ENCODE measurements around the gene PLEKHA6.

Gene PLEKHA6

GRCh38 chr1:204205486-204205885, 154.2 kb downstream of the PLEKHA6 start:
- TF ChIP-seq SPI1 (IDR thresholded peaks at IDR 0.05; ENCODE audit: borderline replicate concordance, low read depth) (no peak), CTCF (IDR thresholded peaks at IDR 0.05; ENCODE audit: insufficient read depth, low read length) (no peak), POLR2AphosphoS5 (IDR thresholded peaks at IDR 0.05; ENCODE audit: low read depth) (no peak), GABPA (IDR thresholded peaks at IDR 0.05; ENCODE audit: low read depth) (no peak), REST (IDR thresholded peaks at IDR 0.05; ENCODE audit: insufficient replicate concordance, low read depth) (no peak)
- Histone ChIP-seq H3K27ac (replicated peaks) (no peak overlapping the region), H3K27me3 (ENCODE audit: insufficient read depth, poor library complexity, severe bottlenecking) (peaks cover 25% of the 10 kb centered on the region), H3K4me3 (replicated peaks; ENCODE audit: insufficient read depth, low read length) (no peak overlapping the region)
- no peak for DNase-seq (ENCODE audit: low read depth in 1 of 2, low spot score in 1 of 2)

GRCh38 chr1:204204944-204205343, 154.8 kb downstream of the PLEKHA6 start:
- peaks cover 25% of the 10 kb centered on the region for H3K27me3 ChIP-seq (ENCODE audit: insufficient read depth, poor library complexity, severe bottlenecking)
- H3K27ac ChIP-seq (replicated peaks), result no peak overlapping the region
- TF ChIP-seq SPI1 (IDR thresholded peaks at IDR 0.05; ENCODE audit: borderline replicate concordance, low read depth), result no peak
- no peak for TF ChIP-seq GABPA (IDR thresholded peaks at IDR 0.05; ENCODE audit: low read depth)
- no peak for TF ChIP-seq CTCF (IDR thresholded peaks at IDR 0.05; ENCODE audit: insufficient read depth, low read length)
- no peak for TF ChIP-seq POLR2AphosphoS5 (IDR thresholded peaks at IDR 0.05; ENCODE audit: low read depth)
- no peak for TF ChIP-seq REST (IDR thresholded peaks at IDR 0.05; ENCODE audit: insufficient replicate concordance, low read depth)
- DNase-seq (ENCODE audit: low read depth in 1 of 2, low spot score in 1 of 2), result no peak
- no peak overlapping the region for H3K4me3 ChIP-seq (replicated peaks; ENCODE audit: insufficient read depth, low read length)

- Histone ChIP-seq H3K27me3 (ENCODE audit: insufficient read depth, poor library complexity, severe bottlenecking) (peaks cover 24% of the 10 kb centered on the region), H3K4me3 (replicated peaks; ENCODE audit: insufficient read depth, low read length) (no peak overlapping the region), H3K27ac (replicated peaks) (no peak overlapping the region)
- TF ChIP-seq GABPA (IDR thresholded peaks at IDR 0.05; ENCODE audit: low read depth) (no peak), REST (IDR thresholded peaks at IDR 0.05; ENCODE audit: insufficient replicate concordance, low read depth) (no peak), CTCF (IDR thresholded peaks at IDR 0.05; ENCODE audit: insufficient read depth, low read length) (no peak), SPI1 (IDR thresholded peaks at IDR 0.05; ENCODE audit: borderline replicate concordance, low read depth) (no peak), POLR2AphosphoS5 (IDR thresholded peaks at IDR 0.05; ENCODE audit: low read depth) (no peak)
- no peak for DNase-seq (ENCODE audit: low read depth in 1 of 2, low spot score in 1 of 2)
Observed at GRCh38 chr1:204203206-204203767, 156.4 kb downstream of the PLEKHA6 start.
